HG02623 (cell line): Measurements from ENCODE around the gene CCL20.
"Not testable (repeated sequence)": the region's sequence is repeated elsewhere in the genome, so short reads cannot be mapped to it uniquely, and the experiment has no call there.

ENCODE experiments used
- ATAC-seq: cut with Tn5 transposase; IDR thresholded peaks from one replicate; pipeline ENCODE4 v1.9.1; 2021; ENCODE audit warnings: moderate library complexity; ENCODE audit not compliant: unreplicated experiment

CCL20 gene

DNA sequence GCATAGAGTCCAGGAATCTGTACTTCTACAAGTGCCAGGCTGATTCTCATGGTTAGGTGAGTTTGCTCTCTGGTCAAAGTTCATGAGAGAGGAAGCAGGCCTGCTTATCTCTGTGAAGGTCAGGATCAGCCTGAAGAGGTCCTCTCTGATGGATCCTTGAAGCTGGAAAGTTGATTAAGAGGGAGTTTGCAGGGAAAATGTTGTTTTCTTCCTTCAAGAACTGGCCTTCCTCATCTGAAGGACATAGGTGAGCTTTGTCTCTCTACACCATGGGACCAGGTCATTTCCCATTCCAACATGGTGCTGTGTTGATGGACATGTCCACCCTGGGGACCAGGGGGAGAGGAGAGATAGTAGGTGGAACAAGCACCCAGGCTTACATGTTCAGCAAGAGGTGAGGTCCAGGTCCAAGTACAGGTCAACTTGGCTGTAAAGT is 14.9 kb downstream of the CCL20 start:
- ATAC-seq = no peak

DNA sequence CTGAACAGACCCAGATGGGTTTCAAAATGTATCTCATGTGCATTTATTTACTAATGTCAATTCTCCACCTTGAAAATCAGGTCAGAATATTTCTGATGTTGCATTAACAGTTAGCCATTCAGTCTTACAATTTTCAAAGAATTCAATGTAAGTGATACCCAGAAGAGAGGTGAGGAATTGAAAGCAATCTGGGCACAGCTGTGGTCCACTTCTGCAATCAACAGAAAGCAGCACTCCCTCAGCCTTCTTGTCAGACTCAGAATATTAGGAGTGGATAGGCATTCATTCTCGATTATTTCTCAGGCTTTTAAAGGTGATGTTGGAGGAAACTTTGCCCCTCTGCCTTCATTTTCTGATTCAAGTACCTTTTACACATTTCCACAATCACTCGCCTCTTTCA is 15.7 kb downstream of the CCL20 start:
- no peak for ATAC-seq

DNA sequence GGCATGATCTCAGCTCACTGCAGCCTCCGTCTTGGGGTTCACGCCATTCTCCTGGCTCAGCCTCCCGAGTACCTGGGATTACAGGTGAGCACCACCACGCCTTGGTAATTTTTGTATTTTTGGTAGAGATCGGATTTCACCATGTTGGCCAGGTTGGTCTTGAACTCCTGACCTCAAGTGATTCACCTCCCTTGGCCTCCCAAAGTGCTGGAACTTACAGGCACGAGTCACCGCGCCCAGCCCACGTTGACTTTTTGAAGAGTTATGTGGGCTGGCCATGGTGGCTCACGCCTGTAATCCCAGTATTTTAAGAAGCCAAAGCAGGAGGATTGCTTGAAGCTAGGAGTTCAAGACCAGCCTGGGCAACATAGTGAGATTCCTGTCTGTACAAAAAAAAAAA is 20.8 kb downstream of the CCL20 start:
- ATAC-seq = no peak

DNA sequence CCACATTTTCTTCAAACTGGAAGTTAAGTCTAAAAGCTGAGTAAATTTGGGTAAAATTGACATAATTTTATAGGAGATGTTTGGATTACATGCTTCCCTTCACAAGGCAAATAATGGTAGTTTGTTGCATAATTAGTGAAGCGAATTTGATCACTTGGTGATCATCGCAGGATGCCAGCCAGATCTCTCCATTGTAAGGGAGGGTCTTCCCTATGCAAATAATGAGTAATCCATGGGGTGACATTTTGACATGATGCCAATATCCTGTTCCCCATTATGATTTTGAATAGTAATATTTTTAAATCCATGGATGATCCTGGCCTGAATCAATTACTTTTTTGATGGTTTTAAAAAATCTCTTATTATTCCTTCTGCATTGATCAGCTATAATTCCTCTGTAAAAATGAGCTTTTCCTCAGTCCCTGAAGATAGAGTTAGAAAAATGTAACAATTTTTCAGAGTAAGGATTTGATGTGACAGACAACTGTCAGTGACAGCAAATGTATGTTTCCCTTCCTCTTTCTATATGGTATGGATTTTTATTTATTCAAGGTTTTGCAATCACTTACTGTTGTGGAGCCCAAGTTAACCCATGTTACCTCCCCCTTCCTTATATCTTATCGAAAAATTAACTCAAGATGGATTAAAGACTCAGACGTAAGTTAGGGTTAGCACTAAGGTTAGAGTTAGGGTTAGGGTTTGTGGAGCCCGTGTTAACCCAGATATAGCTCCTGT is 21.4 kb downstream of the CCL20 start:
- no peak for ATAC-seq

DNA sequence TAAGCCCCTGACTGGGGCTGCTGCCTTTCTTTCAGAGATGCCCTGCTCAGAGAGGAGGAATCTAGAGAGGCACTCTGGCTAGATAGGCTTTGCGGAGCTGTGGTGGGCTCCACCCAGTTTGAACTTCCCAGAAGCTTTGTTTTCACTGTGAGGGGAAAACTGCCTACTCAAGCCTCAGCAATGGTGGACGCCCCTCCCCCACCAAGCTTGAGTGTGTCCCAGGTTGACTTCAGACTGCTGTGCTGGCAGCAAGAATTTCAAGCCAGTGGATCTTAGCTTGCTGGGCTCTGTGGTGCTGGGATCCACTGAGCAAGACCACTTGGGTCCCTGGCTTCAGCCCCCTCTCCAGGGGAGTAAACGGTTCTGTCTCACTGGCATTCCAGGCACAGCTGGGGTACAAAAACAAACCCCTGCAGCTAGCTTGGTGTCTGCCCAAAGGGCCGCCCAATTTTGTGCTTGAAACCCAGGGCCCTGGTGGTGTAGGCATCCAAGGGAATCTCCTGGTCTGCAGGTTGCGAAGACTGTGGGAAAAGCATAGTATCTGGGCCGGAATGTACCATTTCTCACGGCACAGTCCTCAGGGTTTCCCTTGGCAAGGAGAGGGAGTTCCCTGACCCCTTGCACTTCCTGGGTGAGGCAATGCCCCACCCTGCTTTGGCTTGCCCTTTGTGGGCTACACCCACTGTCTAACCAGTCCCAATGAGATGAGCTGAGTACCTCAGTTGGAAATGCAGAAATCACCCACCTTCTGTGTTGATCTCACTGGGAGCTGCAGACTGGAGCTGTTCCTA is 25.9 kb downstream of the CCL20 start:
- not testable (repeated sequence) for ATAC-seq

DNA sequence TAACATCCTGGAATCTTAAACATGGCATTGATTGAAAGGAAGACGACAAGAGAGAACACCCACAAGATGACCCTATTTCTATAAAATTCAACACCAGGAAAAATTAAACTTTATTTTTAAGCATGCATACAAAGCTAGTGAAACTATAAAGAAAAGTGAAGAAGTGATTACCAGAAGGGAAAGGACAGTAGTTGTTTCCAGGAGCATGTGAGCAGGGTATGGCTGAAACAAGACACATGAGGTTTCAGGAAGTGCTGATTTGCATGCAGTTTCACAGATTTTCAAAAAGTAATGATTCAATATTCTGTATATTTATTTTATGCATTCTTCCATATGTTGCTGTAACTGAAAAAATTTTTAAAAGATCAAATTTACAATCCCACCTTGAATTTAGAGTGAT is 33.2 kb downstream of the CCL20 start:
- no peak for ATAC-seq

DNA sequence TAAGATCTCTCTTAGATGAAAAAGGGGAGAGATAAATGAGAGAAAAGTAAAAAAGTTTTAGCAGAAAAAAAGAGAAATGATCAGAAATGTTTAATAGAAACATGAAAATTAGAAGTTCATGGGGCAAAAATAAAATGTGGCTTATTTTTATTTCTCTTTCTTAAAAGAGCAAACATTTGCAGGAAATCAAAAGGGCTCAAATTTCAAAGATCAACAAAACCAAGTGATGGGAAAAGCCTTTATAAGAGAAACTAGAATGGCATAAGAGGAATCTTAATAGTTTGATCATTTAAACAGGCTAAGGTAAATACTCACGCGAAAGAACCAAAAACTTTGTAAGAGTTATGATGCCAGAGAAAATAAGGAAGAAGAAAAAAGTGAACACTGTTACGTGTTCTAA is 34.5 kb downstream of the CCL20 start:
- ATAC-seq = no peak

DNA sequence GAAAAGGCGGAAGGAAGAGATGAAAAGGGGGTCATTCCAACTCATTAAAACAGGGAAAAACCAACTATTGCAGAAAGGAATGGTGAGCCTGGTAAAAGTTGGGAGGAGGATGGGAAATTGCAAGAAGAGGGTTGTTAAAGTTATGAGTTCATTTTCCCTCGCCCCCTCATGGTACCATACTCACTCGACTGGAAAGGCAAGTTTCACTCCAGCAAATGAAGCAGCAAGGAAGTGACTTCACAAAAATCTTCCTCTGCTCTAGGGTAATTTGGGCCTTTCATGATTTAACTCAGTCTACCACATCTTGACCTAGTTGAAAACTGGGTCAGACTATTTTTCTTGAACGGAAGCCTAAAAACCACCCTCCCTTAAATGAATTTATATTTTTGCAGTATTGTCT is 34.9 kb downstream of the CCL20 start:
- ATAC-seq = peak; percentile 67

DNA sequence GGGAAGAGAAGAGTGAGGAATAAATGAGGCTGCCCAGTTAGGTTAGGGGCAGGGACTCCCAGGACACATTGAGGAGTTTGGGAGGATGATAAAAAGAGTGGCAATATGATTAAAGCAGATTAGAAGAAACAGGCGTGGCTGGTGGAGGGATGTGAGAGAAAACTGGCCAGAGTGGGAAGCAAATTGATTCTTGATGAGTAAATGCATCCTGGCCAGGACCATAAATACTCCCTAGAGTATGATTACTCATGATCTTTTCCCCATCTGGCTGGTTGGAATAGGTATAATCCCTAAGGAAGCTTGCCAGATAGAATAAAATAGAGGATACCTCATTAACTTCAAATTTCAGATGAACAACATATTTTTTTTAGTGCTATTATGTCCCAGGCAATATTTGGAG is 36.3 kb downstream of the CCL20 start:
- ATAC-seq = no peak

DNA sequence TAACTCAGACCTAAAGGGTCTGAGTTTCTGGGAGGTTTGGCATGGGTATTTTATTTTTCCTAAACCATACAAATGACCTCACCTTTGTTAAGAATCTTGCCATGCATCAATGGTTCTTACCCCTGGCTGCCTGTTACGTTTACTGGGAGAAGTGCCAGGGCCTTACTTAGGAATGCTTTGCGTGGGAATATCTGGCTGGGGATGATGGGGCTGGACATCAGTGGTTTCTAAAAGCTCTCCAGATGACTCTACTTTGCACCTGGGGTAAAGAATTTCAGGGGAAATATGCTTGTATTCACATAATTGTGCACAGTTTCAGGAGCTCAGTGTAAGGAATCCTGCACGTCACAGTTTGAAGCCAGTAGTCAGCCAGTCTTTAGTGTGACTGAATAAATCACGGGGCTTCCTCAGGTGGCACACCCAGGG is 39.6 kb downstream of the CCL20 start:
- ATAC-seq = no peak

DNA sequence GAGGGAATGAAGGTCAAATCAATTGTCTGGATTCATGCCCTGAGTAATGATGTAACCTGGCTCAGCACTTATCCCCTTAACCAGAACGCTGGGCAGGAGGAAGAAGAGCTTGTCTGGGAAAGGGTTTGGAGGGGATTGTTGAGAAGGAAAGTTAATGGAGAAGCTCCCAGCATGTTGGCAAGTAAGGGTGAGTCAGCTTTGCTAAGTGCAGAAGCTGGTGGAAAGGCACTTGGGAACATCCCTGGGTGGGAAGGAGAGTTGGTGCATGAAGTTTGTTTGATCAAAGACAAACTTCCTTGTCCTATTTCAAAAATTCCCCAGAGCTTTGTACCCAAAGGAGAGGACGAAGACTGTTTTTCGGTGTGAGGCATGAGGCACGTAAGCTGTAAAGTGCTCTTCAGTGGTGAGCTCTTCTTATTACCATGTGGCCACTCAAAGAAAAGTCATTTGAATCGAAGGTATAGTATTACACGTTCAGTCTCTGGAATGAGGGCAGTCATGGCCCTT is 40.2 kb downstream of the CCL20 start:
- no peak for ATAC-seq

DNA sequence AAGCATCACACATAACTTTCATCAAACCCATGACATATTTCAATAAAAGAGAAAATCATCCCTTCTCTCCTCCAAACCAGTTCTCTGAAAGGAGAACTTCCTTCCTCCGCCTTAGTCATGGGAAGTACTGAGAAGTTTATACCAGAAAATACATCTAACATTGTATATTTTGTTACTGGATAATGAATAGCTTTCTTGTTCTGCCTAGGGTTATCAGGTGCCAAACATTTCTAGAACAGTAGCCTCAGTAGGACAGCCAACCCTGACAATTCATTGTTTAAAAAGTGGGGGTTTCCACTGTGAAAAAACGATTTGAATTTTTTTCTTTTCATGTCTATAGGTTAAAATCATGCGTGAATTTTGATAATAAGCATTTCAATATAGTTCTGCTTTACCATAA is 41.8 kb downstream of the CCL20 start:
- ATAC-seq = no peak

DNA sequence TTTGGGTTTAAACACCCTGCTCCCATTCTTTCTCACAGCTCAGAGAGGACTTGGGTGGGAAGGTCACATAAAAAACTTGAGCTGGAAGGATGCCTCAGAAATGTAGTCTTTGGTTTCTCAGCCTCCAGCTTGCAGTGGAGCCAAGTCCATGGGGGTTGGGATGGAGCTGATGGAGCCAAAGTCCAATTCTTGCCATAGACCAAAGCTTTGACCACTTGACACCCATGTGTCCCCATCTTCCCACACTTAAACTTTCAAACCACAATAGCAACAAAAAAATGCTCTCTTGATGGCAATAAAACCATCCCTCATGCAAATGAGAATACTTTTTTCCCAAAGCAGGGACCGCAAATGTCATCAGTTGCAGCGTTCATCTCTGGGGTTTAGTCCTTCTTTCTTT is 43.1 kb downstream of the CCL20 start:
- ATAC-seq = no peak

DNA sequence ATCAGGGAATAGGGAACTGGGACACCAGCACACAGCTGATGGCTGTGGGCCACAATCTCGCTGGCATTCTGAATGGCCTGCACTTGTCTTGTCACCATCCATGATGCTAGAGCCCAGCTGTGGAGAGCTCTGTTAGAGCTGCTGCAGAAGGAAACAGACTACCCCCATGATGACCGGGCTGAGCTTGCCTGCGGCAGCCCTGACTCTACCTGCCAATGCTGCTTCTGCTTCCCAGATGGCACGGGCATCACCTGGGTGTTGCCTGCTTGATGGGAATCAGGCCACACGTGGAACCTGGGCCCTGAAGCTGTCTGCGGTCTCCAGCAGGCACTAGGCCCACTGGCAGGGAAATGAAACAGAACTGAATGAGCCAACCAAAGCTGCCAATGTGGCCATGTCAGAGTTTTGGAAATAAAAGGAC is 46.6 kb downstream of the CCL20 start:
- ATAC-seq = no peak

DNA sequence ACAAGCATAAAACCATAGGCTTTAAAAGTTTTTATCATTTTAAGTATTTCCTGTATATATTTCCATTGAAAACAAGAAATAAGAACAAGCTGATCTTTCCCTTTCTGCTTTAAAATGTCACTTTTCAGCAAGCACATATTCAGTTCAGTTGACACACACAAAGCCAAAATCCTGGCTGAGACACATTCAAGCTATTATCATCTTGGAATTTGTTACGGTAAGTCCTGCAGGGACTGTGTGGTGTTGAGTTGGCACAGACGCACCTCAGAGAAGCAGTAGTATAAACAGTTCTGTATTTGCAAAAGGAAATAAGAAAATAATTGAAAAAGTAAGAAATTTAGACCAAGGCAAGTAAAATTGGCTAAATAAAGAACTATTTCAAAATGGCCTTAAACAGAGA is 47.4 kb downstream of the CCL20 start:
- no peak for ATAC-seq

DNA sequence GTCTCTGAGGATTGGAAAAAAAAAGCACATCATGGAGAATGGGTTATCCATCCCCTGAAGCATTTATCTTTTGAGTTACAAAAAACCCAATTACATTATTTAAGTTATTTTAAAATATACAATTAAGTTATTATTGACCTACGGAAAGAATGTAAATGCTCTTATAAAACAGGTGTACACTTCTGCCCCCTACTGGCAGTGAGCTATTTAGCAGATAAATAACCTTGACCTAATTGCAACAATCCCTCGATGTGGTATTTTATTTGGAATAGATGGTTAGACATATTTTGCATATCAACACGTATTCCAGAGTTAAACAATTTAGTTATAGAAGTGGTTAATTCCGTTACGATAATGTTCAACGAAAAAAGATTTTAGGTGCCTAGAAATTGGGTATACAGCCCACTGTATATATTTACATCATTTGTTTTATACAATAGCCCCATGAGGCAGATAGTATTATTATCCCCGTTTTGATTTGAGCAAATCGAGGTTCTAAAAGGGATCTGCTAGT is 48.6 kb downstream of the CCL20 start:
- no peak for ATAC-seq

DNA sequence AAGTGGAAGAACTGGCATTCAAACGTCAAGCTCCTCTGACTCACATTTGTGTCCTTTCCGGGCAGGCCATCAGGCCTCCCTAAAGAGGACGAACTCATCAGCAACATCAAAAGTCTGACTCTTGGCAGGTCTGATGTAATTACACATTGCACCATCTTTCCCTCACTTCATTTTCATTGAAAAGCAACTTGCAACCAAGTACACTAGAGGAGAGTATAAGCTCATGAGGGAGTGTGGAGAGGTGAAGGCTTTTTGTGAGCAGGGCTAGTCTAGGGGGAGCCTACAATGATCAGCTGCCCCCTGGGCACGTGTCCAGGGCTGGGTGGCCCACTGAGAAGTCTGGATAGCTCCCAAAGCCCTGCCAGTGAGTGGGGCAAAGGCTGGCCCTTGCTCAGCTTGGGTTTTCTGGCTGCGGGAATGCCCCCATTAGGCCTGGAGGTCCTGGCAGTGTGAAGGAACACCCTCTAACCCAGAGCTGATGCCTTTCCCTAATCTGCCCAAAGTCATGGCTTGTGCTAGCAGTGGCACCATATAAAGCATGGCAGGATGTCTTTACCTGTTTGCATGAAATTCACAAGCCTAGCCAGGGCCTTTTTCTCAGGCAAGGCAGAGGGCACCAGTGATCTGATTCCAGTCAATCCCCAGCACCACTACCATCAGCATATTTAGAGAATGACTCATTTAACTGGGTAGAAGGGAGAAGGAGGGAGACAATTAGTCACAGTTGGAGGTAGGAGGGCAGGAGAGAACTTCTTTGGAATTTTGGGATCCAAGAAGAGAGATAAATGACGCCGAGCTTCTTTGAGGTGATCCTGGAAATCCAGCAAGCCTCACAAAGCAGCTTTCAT is 49.3 kb downstream of the CCL20 start:
- ATAC-seq = no peak

DNA sequence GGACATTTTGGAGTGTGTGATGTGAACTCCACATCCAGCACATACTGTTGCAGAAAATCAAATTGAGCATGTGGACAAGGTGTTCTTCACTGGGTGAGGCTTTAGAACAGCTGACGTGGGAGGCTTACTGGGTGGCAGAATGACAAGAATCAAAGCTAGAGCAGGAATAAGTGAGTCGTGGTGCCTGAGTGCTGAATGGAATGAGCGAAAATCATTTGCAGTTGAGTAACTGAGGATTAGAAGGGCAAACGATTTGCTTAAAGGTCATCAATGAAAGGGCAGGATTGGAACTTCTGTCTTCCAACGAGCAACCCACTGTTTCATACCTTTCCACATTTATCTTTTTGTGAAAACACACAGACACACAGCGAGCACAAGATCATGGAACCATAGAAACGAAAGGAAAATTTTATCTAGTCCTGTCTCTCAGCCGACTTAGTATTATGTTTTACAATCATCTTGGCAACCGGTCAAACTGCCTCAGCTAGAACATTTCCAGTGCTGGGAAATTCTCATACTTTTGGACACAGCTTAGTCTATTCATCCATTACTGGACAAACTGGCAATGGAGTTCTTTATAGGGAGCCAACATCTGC is 50.6 kb downstream of the CCL20 start:
- no peak for ATAC-seq

DNA sequence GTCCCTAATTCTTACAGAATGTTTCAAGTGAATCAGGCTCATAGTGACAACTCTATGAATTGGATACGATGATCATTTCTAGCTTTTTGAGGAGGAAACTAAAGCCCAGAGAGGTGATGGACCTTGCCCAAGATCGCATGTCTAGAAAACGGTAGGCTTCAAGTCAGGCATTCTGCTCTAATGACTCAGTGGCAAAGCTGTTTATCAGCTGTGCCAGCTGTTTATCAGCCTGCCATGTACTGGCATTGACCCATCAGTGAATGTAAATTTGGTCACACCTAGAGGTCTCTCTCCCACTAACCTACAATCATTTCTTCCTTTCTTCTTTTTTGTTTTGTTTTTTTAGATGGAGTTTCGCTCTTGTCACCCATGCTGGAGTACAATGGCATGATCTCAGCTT is 51.6 kb downstream of the CCL20 start:
- no peak for ATAC-seq
